ENCODE data around the gene PFDN2.

DNA sequence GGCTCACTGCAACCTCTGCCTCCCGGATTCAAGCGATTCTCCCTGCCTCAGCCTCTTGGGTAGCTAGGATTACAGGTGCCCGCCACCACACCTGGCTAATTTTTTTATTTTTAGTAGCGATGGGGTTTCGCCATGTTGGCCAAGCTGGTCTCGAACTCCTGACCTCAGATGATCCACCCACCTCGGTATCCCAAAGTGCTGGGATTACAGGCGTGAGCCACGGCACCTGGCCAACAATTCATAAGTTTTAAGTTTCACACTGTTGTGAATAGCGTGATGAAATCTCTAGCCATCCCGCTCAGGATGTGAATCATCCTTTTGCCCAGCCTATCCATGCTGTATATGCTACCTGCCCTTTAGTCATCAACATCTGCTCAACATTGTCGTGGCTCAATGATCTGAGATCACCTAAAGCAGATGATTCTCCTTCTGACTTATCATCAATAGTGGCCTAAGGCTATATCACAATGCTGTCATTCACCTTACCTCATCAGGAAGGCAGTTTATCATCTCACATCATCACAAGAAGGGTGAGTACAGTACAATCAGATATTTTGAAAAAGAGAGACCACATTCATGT is 2.6 kb downstream of the PFDN2 start:
- TF ChIP-seq, protein P1, sequence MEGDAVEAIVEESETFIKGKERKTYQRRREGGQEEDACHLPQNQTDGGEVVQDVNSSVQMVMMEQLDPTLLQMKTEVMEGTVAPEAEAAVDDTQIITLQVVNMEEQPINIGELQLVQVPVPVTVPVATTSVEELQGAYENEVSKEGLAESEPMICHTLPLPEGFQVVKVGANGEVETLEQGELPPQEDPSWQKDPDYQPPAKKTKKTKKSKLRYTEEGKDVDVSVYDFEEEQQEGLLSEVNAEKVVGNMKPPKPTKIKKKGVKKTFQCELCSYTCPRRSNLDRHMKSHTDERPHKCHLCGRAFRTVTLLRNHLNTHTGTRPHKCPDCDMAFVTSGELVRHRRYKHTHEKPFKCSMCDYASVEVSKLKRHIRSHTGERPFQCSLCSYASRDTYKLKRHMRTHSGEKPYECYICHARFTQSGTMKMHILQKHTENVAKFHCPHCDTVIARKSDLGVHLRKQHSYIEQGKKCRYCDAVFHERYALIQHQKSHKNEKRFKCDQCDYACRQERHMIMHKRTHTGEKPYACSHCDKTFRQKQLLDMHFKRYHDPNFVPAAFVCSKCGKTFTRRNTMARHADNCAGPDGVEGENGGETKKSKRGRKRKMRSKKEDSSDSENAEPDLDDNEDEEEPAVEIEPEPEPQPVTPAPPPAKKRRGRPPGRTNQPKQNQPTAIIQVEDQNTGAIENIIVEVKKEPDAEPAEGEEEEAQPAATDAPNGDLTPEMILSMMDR (IDR thresholded peaks at IDR 0.05) = no peak
- TF ChIP-seq, protein P2, sequence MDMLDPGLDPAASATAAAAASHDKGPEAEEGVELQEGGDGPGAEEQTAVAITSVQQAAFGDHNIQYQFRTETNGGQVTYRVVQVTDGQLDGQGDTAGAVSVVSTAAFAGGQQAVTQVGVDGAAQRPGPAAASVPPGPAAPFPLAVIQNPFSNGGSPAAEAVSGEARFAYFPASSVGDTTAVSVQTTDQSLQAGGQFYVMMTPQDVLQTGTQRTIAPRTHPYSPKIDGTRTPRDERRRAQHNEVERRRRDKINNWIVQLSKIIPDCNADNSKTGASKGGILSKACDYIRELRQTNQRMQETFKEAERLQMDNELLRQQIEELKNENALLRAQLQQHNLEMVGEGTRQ (IDR thresholded peaks at IDR 0.05; ENCODE audit: borderline replicate concordance, low read depth, low read length) = no peak
- TF ChIP-seq POLR2AphosphoS5 (IDR thresholded peaks at IDR 0.05; ENCODE audit: low read depth, low read length) = peak; percentile 29; the same call in 1 of the 2 replicates
- TF ChIP-seq EZH2phosphoT487 (IDR thresholded peaks at IDR 0.05; ENCODE audit: borderline replicate concordance, low read depth) = no peak
- no peak for TF ChIP-seq YY1 (IDR thresholded peaks at IDR 0.05; ENCODE audit: low read depth)
- no peak for TF ChIP-seq RCOR1 (IDR thresholded peaks at IDR 0.05; ENCODE audit: low read length)
- no peak for TF ChIP-seq FOXJ3 (CRISPR knock-in tag; IDR thresholded peaks at IDR 0.05)
- TF ChIP-seq, protein P3, sequence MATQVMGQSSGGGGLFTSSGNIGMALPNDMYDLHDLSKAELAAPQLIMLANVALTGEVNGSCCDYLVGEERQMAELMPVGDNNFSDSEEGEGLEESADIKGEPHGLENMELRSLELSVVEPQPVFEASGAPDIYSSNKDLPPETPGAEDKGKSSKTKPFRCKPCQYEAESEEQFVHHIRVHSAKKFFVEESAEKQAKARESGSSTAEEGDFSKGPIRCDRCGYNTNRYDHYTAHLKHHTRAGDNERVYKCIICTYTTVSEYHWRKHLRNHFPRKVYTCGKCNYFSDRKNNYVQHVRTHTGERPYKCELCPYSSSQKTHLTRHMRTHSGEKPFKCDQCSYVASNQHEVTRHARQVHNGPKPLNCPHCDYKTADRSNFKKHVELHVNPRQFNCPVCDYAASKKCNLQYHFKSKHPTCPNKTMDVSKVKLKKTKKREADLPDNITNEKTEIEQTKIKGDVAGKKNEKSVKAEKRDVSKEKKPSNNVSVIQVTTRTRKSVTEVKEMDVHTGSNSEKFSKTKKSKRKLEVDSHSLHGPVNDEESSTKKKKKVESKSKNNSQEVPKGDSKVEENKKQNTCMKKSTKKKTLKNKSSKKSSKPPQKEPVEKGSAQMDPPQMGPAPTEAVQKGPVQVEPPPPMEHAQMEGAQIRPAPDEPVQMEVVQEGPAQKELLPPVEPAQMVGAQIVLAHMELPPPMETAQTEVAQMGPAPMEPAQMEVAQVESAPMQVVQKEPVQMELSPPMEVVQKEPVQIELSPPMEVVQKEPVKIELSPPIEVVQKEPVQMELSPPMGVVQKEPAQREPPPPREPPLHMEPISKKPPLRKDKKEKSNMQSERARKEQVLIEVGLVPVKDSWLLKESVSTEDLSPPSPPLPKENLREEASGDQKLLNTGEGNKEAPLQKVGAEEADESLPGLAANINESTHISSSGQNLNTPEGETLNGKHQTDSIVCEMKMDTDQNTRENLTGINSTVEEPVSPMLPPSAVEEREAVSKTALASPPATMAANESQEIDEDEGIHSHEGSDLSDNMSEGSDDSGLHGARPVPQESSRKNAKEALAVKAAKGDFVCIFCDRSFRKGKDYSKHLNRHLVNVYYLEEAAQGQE (IDR thresholded peaks at IDR 0.05; ENCODE audit: low read depth, low read length) = no peak
- TF ChIP-seq RAD21 (IDR thresholded peaks at IDR 0.05; ENCODE audit: low read length) = no peak
- no peak for TF ChIP-seq MEF2A (IDR thresholded peaks at IDR 0.05; ENCODE audit: borderline replicate concordance, low read depth)
- TF ChIP-seq SMC3 (IDR thresholded peaks at IDR 0.05; ENCODE audit: low read depth, low read length) = no peak
- TF ChIP-seq, protein P4, sequence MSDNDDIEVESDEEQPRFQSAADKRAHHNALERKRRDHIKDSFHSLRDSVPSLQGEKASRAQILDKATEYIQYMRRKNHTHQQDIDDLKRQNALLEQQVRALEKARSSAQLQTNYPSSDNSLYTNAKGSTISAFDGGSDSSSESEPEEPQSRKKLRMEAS (IDR thresholded peaks at IDR 0.05; ENCODE audit: low read depth) = peak; percentile 50; the same call in 1 of the 2 replicates
- TF ChIP-seq JUND (IDR thresholded peaks at IDR 0.05) = peak; percentile 61
